ENCODE measurements around the gene MAIP1. TPM values are rescaled to one million over a fixed set of nuclear protein-coding genes. Genes with fewer than 3 reads are reported as not detected.

MAIP1 gene
- total and polyA plus RNA-seq, 2 of the 4 experiments (the other 2 are of a cell fraction), result 14.2 to 16.8 TPM

DNA sequence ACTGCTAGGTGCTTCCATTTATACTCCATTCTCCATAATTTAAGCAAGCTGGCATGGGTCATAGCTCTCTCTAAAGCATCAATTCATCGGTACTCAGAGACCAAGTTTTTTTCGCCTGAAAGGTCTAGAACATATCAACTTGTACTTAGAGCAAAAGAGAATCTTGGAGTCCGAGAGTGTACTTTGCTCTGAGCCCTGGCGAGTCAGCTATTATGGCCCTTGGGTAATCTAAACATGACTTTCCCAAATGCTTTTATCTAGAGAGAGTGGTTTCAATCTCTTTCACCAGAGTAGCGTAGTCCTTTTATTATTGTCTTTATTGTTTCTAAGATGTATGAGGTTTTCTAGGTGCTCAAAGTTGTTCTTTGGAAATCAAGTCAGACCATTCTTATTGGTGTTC is 34.4 kb downstream of the MAIP1 start:
- H4K8ac ChIP-seq (ENCODE audit: low read depth in 2 of 2, low read length in 2 of 2), result no peak overlapping the region
- dilution Hi-C loops (cut with HindIII; ENCODE audit: low sequenced_read_pairs, unreplicated experiment) (no loop called here), in situ Hi-C loops (cut with MboI; ENCODE audit: low sequenced_read_pairs) (loop anchor here (10.0 kb wide), 1 partner anchor 315 kb away; the partner anchor contains the start of gene SPATS2L), intact Hi-C loops (cut with micrococcal nuclease) (loop anchor here (10.0 kb wide), 1 partner anchor 165 kb away; no protein-coding TSS in a partner anchor)
- POLR2A ChIA-PET (ENCODE audit: unreplicated experiment), result no interaction called here
- H3K4me2 ChIP-seq (ENCODE audit: low read depth, low read length), result no peak overlapping the region
- H4K20me1 ChIP-seq (ENCODE audit: insufficient read depth, low read length), result no peaks in the 10 kb centered on the region
- H2AK5ac ChIP-seq (ENCODE audit: low read depth, low read length), result no peak overlapping the region
- no peak overlapping the region for H3K9ac ChIP-seq (ENCODE audit: low read depth, low read length)
- no peaks in the 10 kb centered on the region for H3K9me3 ChIP-seq (ENCODE audit: control insufficient read depth, insufficient read depth, low read length)
- H3K27ac ChIP-seq (ENCODE audit: insufficient read depth, low read length), result no peak overlapping the region
- peaks cover 8% of the 10 kb centered on the region; the same call in 1 of the 2 replicates for H3K4me1 ChIP-seq (ENCODE audit: control insufficient read depth, insufficient read depth, low read length)
- no TSS peak for BruUV-seq (replicated peaks)
- H3K18ac ChIP-seq (ENCODE audit: low read depth, low read length), result no peak overlapping the region
- H3K36me3 ChIP-seq (ENCODE audit: control insufficient read depth, insufficient read depth, low read length), result no peaks in the 10 kb centered on the region
- no peak overlapping the region for H2AFZ ChIP-seq (replicated peaks; ENCODE audit: low read length, poor library complexity)
- CTCF ChIA-PET, result no interaction called here
- no peak overlapping the region for H3K23ac ChIP-seq (ENCODE audit: low read depth, low read length)
- H2BK20ac ChIP-seq (ENCODE audit: low read depth, low read length), result no peak overlapping the region
- no peak overlapping the region for H3K56ac ChIP-seq (ENCODE audit: extremely low read depth, insufficient read depth, low read length)
- no peak overlapping the region for H3K4me3 ChIP-seq (ENCODE audit: insufficient read depth, low read depth, low read length)
- H2AK9ac ChIP-seq (replicated peaks; ENCODE audit: low read depth, low read length, poor library complexity), result no peak overlapping the region
- no peak overlapping the region for H3K14ac ChIP-seq (replicated peaks; ENCODE audit: low read depth, low read length)
- DNase-seq (peak; percentile 48), ATAC-seq (ENCODE audit: low read depth) (no peak)
- no peak overlapping the region for H4K91ac ChIP-seq (ENCODE audit: insufficient read depth, low read depth, low read length)
- no peak overlapping the region for H2BK120ac ChIP-seq (ENCODE audit: low read depth, low read length)
- H2BK5ac ChIP-seq (ENCODE audit: low read depth, low read length, poor library complexity, severe bottlenecking), result no peak overlapping the region
- no peaks in the 10 kb centered on the region for H3K9me1 ChIP-seq (ENCODE audit: insufficient read depth, low read length)
- no peak overlapping the region for H2BK15ac ChIP-seq (ENCODE audit: low read depth, low read length)
- no peaks in the 10 kb centered on the region for H3K79me1 ChIP-seq (ENCODE audit: low read depth in 1 of 2, low read length in 2 of 2)
- no peak overlapping the region for H3K4ac ChIP-seq (ENCODE audit: low read depth, low read length)
- TF ChIP-seq BHLHE40 (IDR thresholded peaks at IDR 0.05; ENCODE audit: low read depth, low read length) (no peak), RFX5 (IDR thresholded peaks at IDR 0.05; ENCODE audit: low read depth, low read length) (no peak), NFE2L2 (IDR thresholded peaks at IDR 0.05; ENCODE audit: low read depth, low read length) (no peak), MXI1 (IDR thresholded peaks at IDR 0.05; ENCODE audit: borderline replicate concordance, low read depth, low read length) (no peak), RAD21 (IDR thresholded peaks at IDR 0.05; ENCODE audit: low read length) (no peak), SMC3 (IDR thresholded peaks at IDR 0.05; ENCODE audit: low read depth, low read length) (no peak), MAZ (IDR thresholded peaks at IDR 0.05; ENCODE audit: borderline replicate concordance, low read depth, low read length) (no peak), CHD1 (IDR thresholded peaks at IDR 0.05; ENCODE audit: low read depth, low read length) (no peak), RCOR1 (IDR thresholded peaks at IDR 0.05; ENCODE audit: insufficient replicate concordance, low read length) (no peak), CEBPB (IDR thresholded peaks at IDR 0.05; ENCODE audit: low read depth, low read length) (no peak), MAFK (IDR thresholded peaks at IDR 0.05; ENCODE audit: low read depth, low read length) (no peak), FOS (IDR thresholded peaks at IDR 0.05; ENCODE audit: low read depth, low read length) (no peak), POLR2A (IDR thresholded peaks at IDR 0.05; ENCODE audit: low read depth, low read length) (no peak)
- TF ChIP-seq, protein P1, sequence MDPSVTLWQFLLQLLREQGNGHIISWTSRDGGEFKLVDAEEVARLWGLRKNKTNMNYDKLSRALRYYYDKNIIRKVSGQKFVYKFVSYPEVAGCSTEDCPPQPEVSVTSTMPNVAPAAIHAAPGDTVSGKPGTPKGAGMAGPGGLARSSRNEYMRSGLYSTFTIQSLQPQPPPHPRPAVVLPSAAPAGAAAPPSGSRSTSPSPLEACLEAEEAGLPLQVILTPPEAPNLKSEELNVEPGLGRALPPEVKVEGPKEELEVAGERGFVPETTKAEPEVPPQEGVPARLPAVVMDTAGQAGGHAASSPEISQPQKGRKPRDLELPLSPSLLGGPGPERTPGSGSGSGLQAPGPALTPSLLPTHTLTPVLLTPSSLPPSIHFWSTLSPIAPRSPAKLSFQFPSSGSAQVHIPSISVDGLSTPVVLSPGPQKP (IDR thresholded peaks at IDR 0.05; ENCODE audit: borderline replicate concordance, low read depth, low read length), result no peak
- TF ChIP-seq, protein P2, sequence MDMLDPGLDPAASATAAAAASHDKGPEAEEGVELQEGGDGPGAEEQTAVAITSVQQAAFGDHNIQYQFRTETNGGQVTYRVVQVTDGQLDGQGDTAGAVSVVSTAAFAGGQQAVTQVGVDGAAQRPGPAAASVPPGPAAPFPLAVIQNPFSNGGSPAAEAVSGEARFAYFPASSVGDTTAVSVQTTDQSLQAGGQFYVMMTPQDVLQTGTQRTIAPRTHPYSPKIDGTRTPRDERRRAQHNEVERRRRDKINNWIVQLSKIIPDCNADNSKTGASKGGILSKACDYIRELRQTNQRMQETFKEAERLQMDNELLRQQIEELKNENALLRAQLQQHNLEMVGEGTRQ (IDR thresholded peaks at IDR 0.05; ENCODE audit: low read depth, low read length), result no peak
- TF ChIP-seq, protein P3, sequence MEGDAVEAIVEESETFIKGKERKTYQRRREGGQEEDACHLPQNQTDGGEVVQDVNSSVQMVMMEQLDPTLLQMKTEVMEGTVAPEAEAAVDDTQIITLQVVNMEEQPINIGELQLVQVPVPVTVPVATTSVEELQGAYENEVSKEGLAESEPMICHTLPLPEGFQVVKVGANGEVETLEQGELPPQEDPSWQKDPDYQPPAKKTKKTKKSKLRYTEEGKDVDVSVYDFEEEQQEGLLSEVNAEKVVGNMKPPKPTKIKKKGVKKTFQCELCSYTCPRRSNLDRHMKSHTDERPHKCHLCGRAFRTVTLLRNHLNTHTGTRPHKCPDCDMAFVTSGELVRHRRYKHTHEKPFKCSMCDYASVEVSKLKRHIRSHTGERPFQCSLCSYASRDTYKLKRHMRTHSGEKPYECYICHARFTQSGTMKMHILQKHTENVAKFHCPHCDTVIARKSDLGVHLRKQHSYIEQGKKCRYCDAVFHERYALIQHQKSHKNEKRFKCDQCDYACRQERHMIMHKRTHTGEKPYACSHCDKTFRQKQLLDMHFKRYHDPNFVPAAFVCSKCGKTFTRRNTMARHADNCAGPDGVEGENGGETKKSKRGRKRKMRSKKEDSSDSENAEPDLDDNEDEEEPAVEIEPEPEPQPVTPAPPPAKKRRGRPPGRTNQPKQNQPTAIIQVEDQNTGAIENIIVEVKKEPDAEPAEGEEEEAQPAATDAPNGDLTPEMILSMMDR (conservative IDR thresholded peaks at IDR 0.05; ENCODE audit: low read depth, low read length), result no peak
- H4K5ac ChIP-seq (ENCODE audit: low read depth, low read length), result no peak overlapping the region
- no CpG with 5 or more reads among the region's 5 CpGs for WGBS, 2 experiments (ENCODE audit: extremely low coverage in 2 of 2, insufficient read length in 1 of 2)
- no peaks in the 10 kb centered on the region for H3K27me3 ChIP-seq (ENCODE audit: control insufficient read depth, insufficient read depth, low read length)
